ENCODE data around the gene NSUN5.
"Not testable (repeated sequence)": the region's sequence is repeated elsewhere in the genome, so short reads cannot be mapped to it uniquely, and the experiment has no call there.

Gene NSUN5

GRCh38 chr7:73314271-73314670 is 5.6 kb upstream of the NSUN5 start:
- Mint-ChIP-seq H3K27ac (no peak overlapping the region), H3K4me1 (peaks cover 6% of the 10 kb centered on the region), H3K36me3 (ENCODE audit: low read depth) (no peaks in the 10 kb centered on the region), H3K4me3 (no peak overlapping the region), H3K9me3 (no peaks in the 10 kb centered on the region), H3K27me3 (no peaks in the 10 kb centered on the region)
- DNase-seq (no peak), ATAC-seq (no peak)

GRCh38 chr7:73313521-73313906 is 4.9 kb upstream of the NSUN5 start:
- no peak for DNase-seq
- no peak for ATAC-seq
- Mint-ChIP-seq H3K9me3 (no peaks in the 10 kb centered on the region), H3K27me3 (no peaks in the 10 kb centered on the region), H3K27ac (no peak overlapping the region), H3K36me3 (ENCODE audit: low read depth) (peaks cover 2% of the 10 kb centered on the region), H3K4me3 (no peak overlapping the region), H3K4me1 (peaks cover 13% of the 10 kb centered on the region)

DNA sequence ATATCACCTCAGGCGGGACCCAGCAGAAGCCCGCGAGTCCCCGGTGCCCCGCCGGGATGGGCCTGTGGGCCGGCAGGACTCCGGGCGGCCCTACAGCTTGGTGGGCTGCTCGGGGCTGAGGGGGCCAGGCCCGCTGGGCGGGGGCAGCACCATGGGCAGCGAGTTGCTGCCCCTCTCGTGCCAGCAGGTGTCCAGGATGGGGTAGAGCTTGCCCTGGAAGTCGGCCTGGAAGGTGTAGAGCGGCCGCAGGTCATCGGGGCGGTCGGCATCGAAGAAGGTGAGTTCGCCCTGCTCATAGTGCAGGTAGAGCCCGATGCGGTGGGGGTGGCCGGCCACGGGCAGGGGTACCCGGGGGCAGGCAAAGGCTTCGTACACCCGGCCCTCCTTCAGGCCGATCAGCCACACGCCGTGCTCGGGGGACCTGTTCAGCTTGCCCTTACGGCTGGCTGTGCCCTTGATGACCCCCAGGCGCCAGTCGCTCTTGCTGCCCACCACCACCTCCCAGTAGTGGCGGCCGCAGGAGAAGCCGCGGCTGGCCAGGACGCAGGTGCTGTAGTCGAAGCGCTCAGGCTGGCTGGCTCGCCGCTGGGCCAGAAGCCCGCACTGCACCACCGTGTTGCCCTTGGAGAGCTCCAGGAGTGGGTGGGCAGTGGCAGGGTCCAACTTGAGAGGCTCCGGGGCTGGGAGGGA is 4.3 kb upstream of the NSUN5 start:
- Mint-ChIP-seq H3K4me3 (no peak overlapping the region), H3K27me3 (no peaks in the 10 kb centered on the region)

DNA sequence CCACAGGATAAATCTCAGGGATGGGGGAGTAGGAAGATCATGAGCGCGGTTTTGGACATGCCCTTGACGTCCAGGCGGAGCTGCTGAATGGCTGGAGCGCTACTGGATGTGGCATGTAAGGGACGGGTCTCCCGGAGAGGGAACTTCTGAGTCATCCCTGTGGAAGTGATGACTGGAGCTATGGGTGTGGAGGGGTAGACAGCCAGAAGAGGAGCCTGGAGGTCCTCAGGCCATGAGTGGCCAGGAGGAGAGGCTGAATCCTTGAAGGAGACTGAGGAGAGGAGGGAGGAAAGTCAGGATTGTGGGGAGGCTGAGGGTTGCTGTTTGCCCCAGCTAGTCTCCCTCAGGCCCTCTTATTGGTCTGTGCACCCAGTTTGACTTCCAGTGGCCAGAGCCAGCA is 2.8 kb upstream of the NSUN5 start:
- peaks cover 29% of the 10 kb centered on the region for H3K4me1 Mint-ChIP-seq
- not testable (repeated sequence) for H3K4me3 Mint-ChIP-seq, H3K27ac Mint-ChIP-seq, DNase-seq, H3K27me3 Mint-ChIP-seq, ATAC-seq, H3K9me3 Mint-ChIP-seq
- H3K36me3 Mint-ChIP-seq (ENCODE audit: low read depth) = peaks cover 15% of the 10 kb centered on the region

More for the DNA sequence above, 4.3 kb upstream of the NSUN5 start:
- ATAC-seq = no peak
- Mint-ChIP-seq H3K4me1 (peaks cover 15% of the 10 kb centered on the region), H3K9me3 (no peaks in the 10 kb centered on the region), H3K36me3 (ENCODE audit: low read depth) (peaks cover 4% of the 10 kb centered on the region), H3K27ac (no peak overlapping the region)
- no peak for DNase-seq

- ATAC-seq = peak; percentile 42
- Mint-ChIP-seq H3K36me3 (ENCODE audit: low read depth) (peaks cover 23% of the 10 kb centered on the region), H3K27me3 (no peaks in the 10 kb centered on the region), H3K4me3 (peak overlapping the region; percentile 95), H3K4me1 (peaks cover 34% of the 10 kb centered on the region), H3K9me3 (no peaks in the 10 kb centered on the region), H3K27ac (peak overlapping the region; percentile 95)
- DNase-seq = no peak
Measured at GRCh38 chr7:73308074-73308664, 457 bp downstream of the NSUN5 start.

DNA sequence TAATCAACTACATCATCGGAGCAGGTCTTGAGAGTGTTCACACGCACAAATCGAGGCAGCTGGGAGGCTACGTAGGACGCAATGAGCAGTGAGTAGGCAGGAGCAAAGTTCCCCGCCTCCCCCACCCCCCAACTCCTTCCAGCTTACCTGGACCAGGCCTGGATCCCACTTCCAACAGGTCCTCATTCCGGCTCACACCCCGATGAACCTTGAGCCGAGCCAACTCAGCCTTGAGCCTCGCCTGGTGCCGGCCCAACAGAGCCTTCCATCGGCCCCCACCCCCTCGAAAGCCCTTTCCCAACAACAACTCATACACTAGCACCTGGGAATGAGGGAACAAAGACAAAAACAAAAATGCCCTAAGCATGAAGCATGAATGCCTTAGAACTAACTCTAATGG is 1.2 kb downstream of the NSUN5 start:
- Mint-ChIP-seq H3K36me3 (ENCODE audit: low read depth) (peaks cover 26% of the 10 kb centered on the region), H3K4me3 (peak overlapping the region; percentile 95), H3K9me3 (no peaks in the 10 kb centered on the region), H3K4me1 (peaks cover 34% of the 10 kb centered on the region), H3K27me3 (no peaks in the 10 kb centered on the region), H3K27ac (peak overlapping the region; percentile 95)
- ATAC-seq = no peak
- DNase-seq = no peak

DNA sequence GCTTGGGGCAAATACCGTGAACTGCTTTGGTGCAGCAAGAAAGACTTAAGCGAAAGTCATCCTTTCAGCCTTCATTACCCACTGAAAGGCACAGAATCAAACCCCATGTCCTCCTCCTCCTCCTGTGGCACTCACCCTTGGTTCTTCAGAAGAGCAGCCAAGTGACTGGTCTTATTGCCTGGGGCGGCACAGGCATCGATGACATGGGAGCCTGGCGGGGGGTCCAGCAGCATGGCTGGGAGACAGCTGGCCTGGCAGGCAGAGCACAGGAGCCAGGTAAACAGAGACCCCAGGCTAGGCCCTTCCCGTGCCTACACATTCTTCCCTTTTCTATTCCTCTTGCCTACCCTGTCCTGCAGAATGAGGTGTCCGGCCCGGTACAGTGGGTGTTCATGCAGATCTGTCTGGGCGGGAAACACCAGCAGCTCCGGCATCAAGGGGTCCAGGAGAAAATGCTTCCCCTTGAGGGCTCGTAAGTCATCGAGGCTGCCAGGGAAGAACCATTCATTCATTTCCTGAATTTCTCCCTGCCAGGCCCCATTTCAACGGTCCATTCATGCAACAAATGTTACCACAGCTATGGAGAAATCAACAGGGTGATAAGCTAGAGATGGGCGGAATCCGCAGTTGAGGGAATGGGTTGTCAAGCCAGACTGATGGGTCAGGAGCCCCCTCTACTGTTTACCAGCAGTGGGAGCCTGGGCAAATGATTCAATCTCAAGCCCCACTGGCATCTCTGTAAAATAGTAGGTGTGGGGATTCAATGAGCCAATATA is 3.8 kb downstream of the NSUN5 start:
- not testable (repeated sequence) for ATAC-seq, DNase-seq, H3K27ac Mint-ChIP-seq, H3K9me3 Mint-ChIP-seq, H3K27me3 Mint-ChIP-seq, H3K4me3 Mint-ChIP-seq
- H3K4me1 Mint-ChIP-seq = peaks cover 34% of the 10 kb centered on the region
- peaks cover 26% of the 10 kb centered on the region for H3K36me3 Mint-ChIP-seq (ENCODE audit: low read depth)

DNA sequence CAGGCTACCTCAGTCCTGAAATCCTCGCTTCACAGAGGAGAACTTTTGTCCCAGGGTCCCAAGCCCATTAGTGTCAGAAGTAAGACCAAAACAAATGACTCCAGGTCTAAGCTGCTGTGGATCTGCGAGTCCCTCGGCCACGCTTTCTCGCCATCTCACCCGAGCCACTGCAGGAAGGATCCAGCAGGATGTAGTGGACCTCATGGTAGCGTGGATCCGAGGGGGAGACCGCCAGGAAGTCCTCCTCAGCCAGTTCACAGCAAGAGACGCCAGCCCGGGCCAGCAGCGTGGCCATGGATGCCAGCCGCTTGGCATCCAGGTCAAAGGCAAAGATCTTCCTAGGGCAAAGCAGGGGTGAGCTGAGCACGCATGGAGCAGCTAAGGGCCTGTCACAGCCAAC is 4.6 kb downstream of the NSUN5 start:
- peaks cover 26% of the 10 kb centered on the region for H3K36me3 Mint-ChIP-seq (ENCODE audit: low read depth)
- peaks cover 27% of the 10 kb centered on the region for H3K4me1 Mint-ChIP-seq
- no peaks in the 10 kb centered on the region for H3K9me3 Mint-ChIP-seq
- DNase-seq = no peak
- no peak overlapping the region for H3K27ac Mint-ChIP-seq
- ATAC-seq = no peak
- H3K4me3 Mint-ChIP-seq = no peak overlapping the region
- H3K27me3 Mint-ChIP-seq = no peaks in the 10 kb centered on the region

GRCh38 chr7:73303546-73303945 is 5.1 kb downstream of the NSUN5 start:
- peaks cover 25% of the 10 kb centered on the region for H3K36me3 Mint-ChIP-seq (ENCODE audit: low read depth)
- ATAC-seq = no peak
- no peaks in the 10 kb centered on the region for H3K27me3 Mint-ChIP-seq
- peaks cover 21% of the 10 kb centered on the region for H3K4me1 Mint-ChIP-seq
- H3K27ac Mint-ChIP-seq = no peak overlapping the region
- no peaks in the 10 kb centered on the region for H3K9me3 Mint-ChIP-seq
- DNase-seq = no peak
- H3K4me3 Mint-ChIP-seq = no peak overlapping the region

- not testable (repeated sequence) for H3K4me3 Mint-ChIP-seq, DNase-seq, ATAC-seq, H3K27ac Mint-ChIP-seq, H3K27me3 Mint-ChIP-seq, H3K9me3 Mint-ChIP-seq
- Mint-ChIP-seq H3K36me3 (ENCODE audit: low read depth) (peaks cover 22% of the 10 kb centered on the region), H3K4me1 (peaks cover 17% of the 10 kb centered on the region)
Measured at GRCh38 chr7:73302846-73303245, 5.8 kb downstream of the NSUN5 start.

GRCh38 chr7:73301108-73301507 is 7.5 kb downstream of the NSUN5 start:
- H3K27me3 Mint-ChIP-seq; H3K9me3 Mint-ChIP-seq; ATAC-seq; H3K27ac Mint-ChIP-seq; H3K36me3 Mint-ChIP-seq (ENCODE audit: low read depth); H3K4me3 Mint-ChIP-seq; DNase-seq; H3K4me1 Mint-ChIP-seq: not testable (repeated sequence)

DNA sequence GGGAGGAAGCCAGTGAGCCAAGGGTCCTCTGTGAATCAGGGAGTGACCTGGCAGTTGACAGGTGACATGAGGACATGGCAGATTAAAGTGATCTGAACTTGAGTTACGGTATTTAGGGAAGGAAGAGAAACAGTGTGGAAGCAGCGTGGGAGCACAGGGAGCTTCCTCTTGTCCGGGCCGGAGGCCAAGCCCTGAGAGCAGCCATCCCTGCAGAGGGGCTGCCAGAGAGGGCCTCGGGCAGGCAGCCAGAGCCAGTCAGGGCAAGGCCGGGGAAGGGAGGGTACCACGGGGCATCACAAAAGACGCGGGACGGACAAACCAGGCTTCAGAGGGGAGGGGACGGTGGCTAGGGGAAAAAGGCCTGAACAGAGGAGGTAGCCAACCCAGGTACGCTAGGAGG is 8.8 kb downstream of the NSUN5 start:
- not testable (repeated sequence) for H3K27me3 Mint-ChIP-seq; H3K4me1 Mint-ChIP-seq; H3K36me3 Mint-ChIP-seq (ENCODE audit: low read depth); H3K9me3 Mint-ChIP-seq; ATAC-seq; H3K4me3 Mint-ChIP-seq; DNase-seq; H3K27ac Mint-ChIP-seq

GRCh38 chr7:73297706-73298105 is 10.9 kb downstream of the NSUN5 start:
- ATAC-seq, H3K27me3 Mint-ChIP-seq, H3K4me3 Mint-ChIP-seq: not testable (repeated sequence)

DNA sequence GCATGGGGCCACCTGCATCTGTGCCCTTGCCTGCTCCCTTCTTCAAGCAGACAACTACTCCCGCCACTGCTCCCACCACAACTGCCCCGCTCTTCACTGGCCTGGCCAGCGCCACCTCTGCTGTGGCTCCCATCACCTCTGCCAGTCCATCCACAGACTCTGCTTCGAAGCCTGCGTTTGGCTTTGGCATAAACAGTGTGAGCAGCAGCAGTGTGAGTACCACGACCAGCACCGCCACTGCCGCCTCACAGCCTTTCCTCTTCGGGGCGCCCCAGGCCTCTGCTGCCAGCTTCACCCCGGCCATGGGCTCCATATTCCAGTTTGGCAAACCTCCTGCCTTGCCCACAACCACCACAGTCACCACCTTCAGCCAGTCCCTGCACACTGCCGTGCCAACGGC is 11.4 kb downstream of the NSUN5 start:
- not testable (repeated sequence) for H3K36me3 Mint-ChIP-seq (ENCODE audit: low read depth); DNase-seq; H3K4me1 Mint-ChIP-seq; H3K27ac Mint-ChIP-seq; H3K9me3 Mint-ChIP-seq; H3K4me3 Mint-ChIP-seq; ATAC-seq; H3K27me3 Mint-ChIP-seq

More at GRCh38 chr7:73297706-73298105, 10.9 kb downstream of the NSUN5 start:
- DNase-seq; H3K36me3 Mint-ChIP-seq (ENCODE audit: low read depth); H3K27ac Mint-ChIP-seq; H3K9me3 Mint-ChIP-seq; H3K4me1 Mint-ChIP-seq: not testable (repeated sequence)

GRCh38 chr7:73277210-73277609 is 31.4 kb downstream of the NSUN5 start:
- not testable (repeated sequence) for ATAC-seq; H3K4me3 Mint-ChIP-seq; H3K9me3 Mint-ChIP-seq; H3K36me3 Mint-ChIP-seq (ENCODE audit: low read depth); H3K27ac Mint-ChIP-seq; H3K4me1 Mint-ChIP-seq; H3K27me3 Mint-ChIP-seq; DNase-seq

All from activated naive CD8-positive, alpha-beta T cell treated with anti-CD3 and anti-CD28 coated beads, Interleukin-2, amount 50 U/mL, for 24 hours (primary cell).